Thymus (tissue), 11 donors: ENCODE measurements around the gene UBE2QL1. TPM values are rescaled to one million over a fixed set of nuclear protein-coding genes. Genes with fewer than 3 reads are reported as not detected.

Source experiments
- DNase-seq, 9 donors: peaks; one replicate each; pipeline ENCODE4 v3.0.0-alpha.2; 2013; ENCODE audit warnings: low spot score in 9 of 9, low read depth in 6 of 9, missing footprints in 1 of 9
- H3K27ac ChIP-seq, 2 donors: one replicate each; pipeline ENCODE4 v1.5.1; 2013; ENCODE audit warnings: control low read depth in 1 of 2, low read depth in 1 of 2, low read length in 1 of 2, mild to moderate bottlenecking in 1 of 2, moderate library complexity in 1 of 2
- H3K27me3 ChIP-seq, 2 donors: one replicate each; pipeline ENCODE4 v1.5.1; 2013; ENCODE audit warnings: low read length in 1 of 2; ENCODE audit not compliant: control insufficient read depth in 2 of 2, insufficient read depth in 1 of 2
- H3K36me3 ChIP-seq, 2 donors: one replicate each; pipeline ENCODE4 v1.5.1; 2013; ENCODE audit warnings: low read length in 1 of 2, mild to moderate bottlenecking in 1 of 2, moderate library complexity in 1 of 2; ENCODE audit not compliant: control insufficient read depth in 2 of 2, insufficient read depth in 2 of 2
- H3K4me1 ChIP-seq, 2 donors: one replicate each; pipeline ENCODE4 v1.5.1; 2013; ENCODE audit warnings: low read length in 2 of 2; ENCODE audit not compliant: control insufficient read depth in 2 of 2, insufficient read depth in 2 of 2
- H3K4me3 ChIP-seq, 2 donors: one replicate each; pipeline ENCODE4 v1.5.1; 2013; ENCODE audit warnings: low read length in 2 of 2, control low read depth in 1 of 2, mild to moderate bottlenecking in 1 of 2
- H3K9me3 ChIP-seq, 2 donors: one replicate each; pipeline ENCODE4 v1.5.1; 2013; ENCODE audit warnings: low read length in 1 of 2, mild to moderate bottlenecking in 1 of 2; ENCODE audit not compliant: control insufficient read depth in 2 of 2, insufficient read depth in 1 of 2
- WGBS: extraction: QIAGEN DNeasy Blood & Tissue Kit; methylation state at CpG from one replicate; pipeline ENCODE4 v1.1.7; 2013; 5-methylcytosine and 5-hydroxymethylcytosine counted together
- polyA plus RNA-seq: library from polyadenylated mRNA; stranded (reverse); fragments of 200-250 nt; gene quantifications from one replicate; pipeline ENCODE4 v1.2.3, GENCODE V29; 2013
- total RNA-seq: library from RNA; stranded (reverse); fragments of 120-200 nt; gene quantifications from one replicate; pipeline ENCODE4 v1.2.4, GENCODE V29; 2013
- donor health status: healthy.

Gene UBE2QL1
- total and polyA plus RNA-seq, 2 donors: 0.42 to 1.1 TPM

DNA sequence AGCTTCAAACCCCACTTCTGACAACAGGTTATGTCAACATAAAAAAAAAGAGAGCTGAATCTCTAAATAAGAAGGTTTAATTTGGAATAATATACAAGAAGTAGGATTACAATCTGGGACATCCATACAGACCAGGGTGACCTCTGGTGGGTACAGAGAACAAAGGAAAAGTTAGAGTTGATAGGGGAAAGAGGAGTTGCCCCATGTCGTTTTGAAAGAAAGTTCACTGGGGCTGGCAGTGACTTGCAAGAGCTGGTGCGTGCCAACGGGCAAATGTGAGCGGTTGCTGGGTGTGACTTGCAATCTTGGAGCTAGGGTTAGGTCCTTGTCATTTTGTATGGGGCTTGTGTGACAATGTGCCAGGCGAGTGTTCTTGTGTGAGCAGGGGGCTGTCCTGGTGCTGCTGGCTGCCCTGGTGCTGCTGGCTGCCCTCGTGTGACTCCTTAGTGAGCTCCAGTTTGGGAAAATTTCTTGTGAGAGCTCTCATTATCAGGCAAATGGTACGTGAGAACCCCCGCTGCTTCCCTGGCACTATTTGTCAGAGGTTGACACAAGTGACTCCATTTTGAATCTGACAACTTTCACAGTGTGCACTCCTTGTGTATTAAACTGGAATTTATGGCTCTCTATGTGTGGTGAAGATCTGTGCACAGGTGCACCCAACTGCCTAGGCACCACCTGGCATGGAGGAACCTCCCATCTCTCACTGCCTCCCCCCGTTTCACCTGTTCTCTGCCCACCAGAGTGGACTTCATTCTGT, 69.8 kb downstream of the UBE2QL1 start:
- no peaks in the 10 kb centered on the region for H3K4me1 ChIP-seq
- no peaks in the 10 kb centered on the region for H3K27me3 ChIP-seq
- no peaks in the 10 kb centered on the region for H3K9me3 ChIP-seq
- H3K4me3 ChIP-seq: no peak overlapping the region
- H3K36me3 ChIP-seq: no peaks in the 10 kb centered on the region
- no peak overlapping the region for H3K27ac ChIP-seq
- DNase-seq: no peak
- WGBS: 84% methylated on average over 9 of the region's 9 CpGs

DNA sequence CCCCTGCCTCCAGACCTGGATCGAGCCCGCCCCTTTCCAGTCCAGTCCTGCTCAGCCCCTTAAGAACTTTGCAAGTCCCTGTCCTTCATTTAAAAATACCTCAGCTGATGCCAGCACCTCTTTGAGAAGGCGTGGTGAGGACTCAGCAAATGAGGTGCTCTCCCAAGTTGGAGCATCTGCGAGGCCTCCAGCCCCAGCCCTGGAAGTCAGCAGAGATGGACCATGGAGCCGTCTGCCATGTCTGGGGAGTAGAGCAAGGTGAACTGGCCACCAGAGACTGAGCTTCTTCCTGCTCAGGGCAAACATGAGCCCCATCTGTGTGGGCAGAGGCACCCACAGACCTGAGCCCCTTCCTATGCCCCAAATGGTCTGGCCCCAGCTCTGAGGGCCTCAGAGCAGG, 71.5 kb downstream of the UBE2QL1 start:
- H3K27ac ChIP-seq: no peak overlapping the region
- H3K9me3 ChIP-seq: no peaks in the 10 kb centered on the region
- no peaks in the 10 kb centered on the region for H3K4me1 ChIP-seq
- H3K4me3 ChIP-seq: no peak overlapping the region
- 94% methylated on average over 5 of the region's 5 CpGs for WGBS
- H3K27me3 ChIP-seq: no peaks in the 10 kb centered on the region
- H3K36me3 ChIP-seq: no peaks in the 10 kb centered on the region
- DNase-seq: no peak

DNA sequence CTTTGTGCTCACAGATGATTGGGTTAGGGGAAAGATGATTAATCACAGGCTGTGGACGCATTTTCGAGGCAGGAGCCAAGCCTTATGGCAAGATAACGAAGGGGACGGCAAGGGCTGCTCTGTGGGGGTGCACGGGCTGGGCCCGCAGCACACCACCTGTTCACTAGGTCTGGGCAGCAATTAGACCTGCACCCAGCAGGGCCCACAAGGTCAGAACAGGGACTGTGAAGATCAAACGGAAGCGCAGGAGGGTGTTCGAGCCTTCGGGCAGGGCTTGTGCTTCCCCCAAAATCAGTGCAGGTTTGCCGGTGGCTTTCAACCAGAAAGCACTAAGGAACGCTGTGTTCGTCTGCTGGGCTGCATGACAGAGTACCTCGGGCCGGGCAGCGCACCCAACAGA, 73.7 kb downstream of the UBE2QL1 start:
- H3K27me3 ChIP-seq: no peaks in the 10 kb centered on the region
- H3K9me3 ChIP-seq: no peaks in the 10 kb centered on the region
- no peak overlapping the region for H3K4me3 ChIP-seq
- 95% methylated on average over 16 of the region's 16 CpGs for WGBS
- no peak for DNase-seq
- no peaks in the 10 kb centered on the region for H3K36me3 ChIP-seq
- H3K27ac ChIP-seq: no peak overlapping the region
- no peaks in the 10 kb centered on the region for H3K4me1 ChIP-seq

DNA sequence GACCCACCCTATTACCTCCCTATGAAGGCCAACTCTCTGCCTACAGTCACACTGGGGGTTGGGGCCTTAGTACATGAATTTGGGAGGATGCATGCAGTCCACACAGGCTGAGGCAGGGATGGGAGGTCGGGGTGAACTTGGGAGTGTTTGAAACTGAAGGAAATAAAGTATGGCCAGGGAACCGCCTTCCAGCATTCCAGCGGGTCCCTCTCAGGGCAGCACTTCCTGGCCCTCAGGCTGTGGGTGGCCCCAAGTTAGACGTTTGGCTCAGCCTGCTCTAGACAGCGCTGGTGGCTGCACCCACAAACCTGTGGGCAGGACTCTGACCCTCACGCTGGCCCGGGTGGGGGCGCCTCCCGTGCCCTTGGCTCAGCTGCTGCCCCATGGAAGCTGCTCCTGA, 74.3 kb downstream of the UBE2QL1 start:
- Histone ChIP-seq H3K4me3 (no peak overlapping the region), H3K27me3 (no peaks in the 10 kb centered on the region), H3K27ac (no peak overlapping the region), H3K9me3 (no peaks in the 10 kb centered on the region), H3K4me1 (no peaks in the 10 kb centered on the region), H3K36me3 (no peaks in the 10 kb centered on the region)
- no peak for DNase-seq
- 83% methylated on average over 9 of the region's 9 CpGs for WGBS

DNA sequence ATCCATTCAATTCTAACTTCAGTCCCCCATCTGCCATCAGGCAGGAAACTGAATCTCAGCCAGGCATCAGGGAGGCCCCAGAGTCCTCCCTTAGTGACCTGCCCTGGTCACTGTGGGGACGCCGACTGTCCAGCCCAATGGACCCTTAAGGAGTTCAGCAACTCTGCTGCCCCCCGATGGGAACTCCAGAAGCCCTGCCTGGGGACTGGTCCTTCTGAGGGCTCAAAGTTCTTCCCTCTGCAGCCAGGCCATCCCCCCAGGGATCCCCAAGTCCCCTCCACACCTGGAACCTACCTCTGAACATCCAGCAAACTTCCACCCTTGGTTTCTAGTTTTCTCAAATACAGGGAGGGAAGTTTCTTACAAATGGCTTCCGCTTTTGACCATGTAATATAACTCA, 76.8 kb downstream of the UBE2QL1 start:
- 89% methylated on average over 4 of the region's 4 CpGs for WGBS
- no peak for DNase-seq

DNA sequence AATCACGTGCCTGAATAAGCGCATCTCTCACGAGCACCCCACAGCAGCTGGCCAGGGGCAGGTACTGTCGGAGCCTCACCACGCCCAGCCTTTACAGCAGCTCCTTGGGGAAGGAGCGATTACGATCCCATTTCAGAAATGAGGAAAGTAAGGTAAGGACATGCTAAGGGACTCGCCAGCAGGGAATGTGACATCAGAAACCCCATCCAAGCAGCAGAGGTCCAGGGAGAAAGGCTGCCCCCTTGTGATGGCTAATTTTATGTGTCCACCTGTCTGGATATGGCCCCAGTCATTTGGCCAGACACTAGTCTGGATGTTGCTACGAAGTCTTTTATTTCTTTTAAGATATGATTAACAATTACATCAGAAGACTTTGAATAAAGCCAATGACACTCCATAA, 77.3 kb downstream of the UBE2QL1 start:
- Histone ChIP-seq H3K27me3 (no peaks in the 10 kb centered on the region), H3K36me3 (no peaks in the 10 kb centered on the region), H3K4me3 (no peak overlapping the region), H3K27ac (no peak overlapping the region), H3K9me3 (no peaks in the 10 kb centered on the region), H3K4me1 (no peaks in the 10 kb centered on the region)
- WGBS: 68% methylated on average over 9 of the region's 9 CpGs
- no peak for DNase-seq

More for the DNA sequence above, 76.8 kb downstream of the UBE2QL1 start:
- Histone ChIP-seq H3K4me1 (no peaks in the 10 kb centered on the region), H3K27me3 (no peaks in the 10 kb centered on the region), H3K9me3 (no peaks in the 10 kb centered on the region), H3K4me3 (no peak overlapping the region), H3K36me3 (no peaks in the 10 kb centered on the region), H3K27ac (no peak overlapping the region)

DNA sequence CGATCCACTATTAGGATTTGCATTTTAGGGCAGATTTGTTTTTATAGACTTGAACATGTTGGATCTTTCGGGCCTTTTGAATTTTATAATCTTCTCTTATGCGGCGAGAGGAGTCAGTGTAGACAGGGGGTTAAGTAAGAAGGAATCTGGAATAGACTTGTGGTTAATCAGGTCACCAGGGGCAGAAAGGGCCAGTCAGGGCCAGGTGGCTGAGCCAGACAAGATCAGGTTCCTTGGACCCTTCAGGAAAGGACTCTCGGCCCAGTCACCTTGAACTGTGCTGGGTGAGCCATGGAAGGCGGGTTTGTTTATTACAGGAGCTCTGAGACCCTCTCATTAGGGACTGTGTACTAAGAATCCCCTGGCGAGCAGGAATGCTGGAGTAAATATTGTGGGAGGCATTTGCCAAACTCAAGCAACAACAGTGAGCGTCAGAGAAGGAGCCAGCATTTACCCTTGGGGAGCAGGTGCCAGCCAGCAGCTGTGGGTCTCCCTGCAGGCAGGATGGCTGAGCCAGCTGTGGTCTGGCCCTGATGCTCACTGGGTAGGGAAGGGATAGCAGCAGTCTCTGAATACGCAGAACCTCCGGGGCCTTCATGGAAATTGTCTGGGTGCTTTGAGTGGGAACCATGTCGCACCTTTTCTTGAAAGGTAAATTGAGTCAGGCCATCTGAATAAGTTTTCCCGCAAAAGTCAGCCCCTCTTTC, 79.2 kb downstream of the UBE2QL1 start:
- Histone ChIP-seq H3K9me3 (no peaks in the 10 kb centered on the region), H3K27me3 (no peaks in the 10 kb centered on the region), H3K36me3 (no peaks in the 10 kb centered on the region), H3K4me3 (no peak overlapping the region), H3K27ac (no peak overlapping the region), H3K4me1 (no peaks in the 10 kb centered on the region)
- no peak for DNase-seq
- 94% methylated on average over 12 of the region's 12 CpGs for WGBS

DNA sequence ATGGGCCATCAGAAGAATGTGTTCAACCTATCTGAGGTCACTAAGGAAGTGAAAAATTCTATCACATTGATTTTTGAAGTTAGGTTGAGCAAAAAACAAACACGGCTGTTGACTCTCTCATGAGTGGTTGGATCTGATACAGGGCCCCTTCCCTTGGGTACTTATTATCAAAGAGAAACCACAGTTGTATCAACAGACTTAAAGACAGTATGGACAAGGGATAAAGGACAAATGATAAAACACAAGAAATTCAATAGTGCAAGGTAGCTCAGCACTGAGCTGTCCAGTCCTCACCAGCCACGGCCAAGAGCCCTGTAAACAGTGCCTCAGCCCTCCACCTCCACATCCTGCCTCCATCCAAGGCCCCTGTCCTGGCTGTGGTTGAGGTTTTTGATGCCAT, 86.9 kb downstream of the UBE2QL1 start:
- Histone ChIP-seq H3K4me1 (no peaks in the 10 kb centered on the region), H3K27me3 (no peaks in the 10 kb centered on the region), H3K9me3 (no peaks in the 10 kb centered on the region), H3K27ac (no peak overlapping the region), H3K36me3 (no peaks in the 10 kb centered on the region), H3K4me3 (no peak overlapping the region)
- WGBS: 88% methylated on average over 2 of the region's 2 CpGs
- DNase-seq: no peak

DNA sequence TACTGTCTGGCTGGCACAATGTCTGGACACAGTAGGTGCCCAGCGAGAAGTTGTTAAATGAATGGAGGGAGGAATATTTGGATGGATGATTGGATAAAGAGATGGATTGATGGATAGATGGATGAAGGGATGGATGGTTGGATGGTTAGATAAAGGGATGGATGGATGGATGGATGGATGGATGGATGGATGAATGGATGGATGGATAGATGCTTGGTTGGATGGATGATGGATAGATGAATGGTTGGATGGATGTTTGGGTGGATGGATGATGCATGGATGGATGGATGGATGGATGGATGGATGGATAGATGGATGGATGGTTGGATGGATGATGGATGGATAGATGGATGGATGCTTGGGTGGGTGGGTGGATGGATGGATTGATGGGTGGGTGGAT, 90.4 kb downstream of the UBE2QL1 start:
- no peaks in the 10 kb centered on the region for H3K9me3 ChIP-seq
- H3K27ac ChIP-seq: no peak overlapping the region
- H3K36me3 ChIP-seq: no peaks in the 10 kb centered on the region
- no peak for DNase-seq
- 96% methylated on average over 1 of the region's 1 CpG for WGBS
- no peaks in the 10 kb centered on the region for H3K27me3 ChIP-seq
- no peaks in the 10 kb centered on the region for H3K4me1 ChIP-seq
- H3K4me3 ChIP-seq: no peak overlapping the region
